T-helper 2 cell treated with Interferon-gamma antibody and Interleukin-4, amounts not matched to agents 5 μg/mL and 100 μg/mL, for 36 hours (primary cell): Measurements from ENCODE around the gene LRRN4.

Experiments used
- DNase-seq: peaks from one replicate; pipeline ENCODE4 v3.0.0; 2021; ENCODE audit warnings: low spot score
- H3K27ac Mint-ChIP-seq: one replicate; pipeline ENCODE4 v1.8.0; 2021; ENCODE audit warnings: mild to moderate bottlenecking, mixed read lengths
- H3K27me3 Mint-ChIP-seq: one replicate; pipeline ENCODE4 v1.8.0; 2021; ENCODE audit warnings: low read depth, mixed read lengths
- H3K36me3 Mint-ChIP-seq: one replicate; pipeline ENCODE4 v1.8.0; 2021; ENCODE audit warnings: low read depth, mixed read lengths
- H3K4me1 Mint-ChIP-seq: one replicate; pipeline ENCODE4 v1.8.0; 2021; ENCODE audit warnings: low read depth, mixed read lengths
- H3K4me3 Mint-ChIP-seq: one replicate; pipeline ENCODE4 v1.8.0; 2022; ENCODE audit warnings: mild to moderate bottlenecking, moderate library complexity, mixed read lengths
- H3K9me3 Mint-ChIP-seq: one replicate; pipeline ENCODE4 v1.8.0; 2021; ENCODE audit warnings: mixed read lengths

Gene LRRN4

GRCh38 chr20:6053064-6053775 lies 640 bp downstream of the LRRN4 start:
- peak overlapping the region; percentile 53 for H3K4me3 Mint-ChIP-seq

GRCh38 chr20:6051505-6051904 lies 2.4 kb downstream of the LRRN4 start:
- Mint-ChIP-seq H3K9me3 (no peaks in the 10 kb centered on the region), H3K27me3 (peaks cover 43% of the 10 kb centered on the region), H3K36me3 (no peaks in the 10 kb centered on the region), H3K27ac (no peak overlapping the region), H3K4me1 (no peaks in the 10 kb centered on the region), H3K4me3 (no peak overlapping the region)
- no peak for DNase-seq

More at GRCh38 chr20:6053064-6053775, 640 bp downstream of the LRRN4 start:
- H3K27ac Mint-ChIP-seq, result no peak overlapping the region
- peaks cover 46% of the 10 kb centered on the region for H3K27me3 Mint-ChIP-seq
- H3K9me3 Mint-ChIP-seq, result no peaks in the 10 kb centered on the region
- H3K36me3 Mint-ChIP-seq, result no peaks in the 10 kb centered on the region
- DNase-seq, result no peak
- no peaks in the 10 kb centered on the region for H3K4me1 Mint-ChIP-seq

- H3K4me3 Mint-ChIP-seq, result no peak overlapping the region
- peaks cover 29% of the 10 kb centered on the region for H3K27me3 Mint-ChIP-seq
- no peak for DNase-seq
- no peaks in the 10 kb centered on the region for H3K4me1 Mint-ChIP-seq
- H3K9me3 Mint-ChIP-seq, result no peaks in the 10 kb centered on the region
- no peak overlapping the region for H3K27ac Mint-ChIP-seq
- no peaks in the 10 kb centered on the region for H3K36me3 Mint-ChIP-seq
Observed at GRCh38 chr20:6048391-6048790, 5.5 kb downstream of the LRRN4 start.

GRCh38 chr20:6046432-6046831 lies 7.4 kb downstream of the LRRN4 start:
- DNase-seq, result no peak
- H3K4me1 Mint-ChIP-seq, result no peaks in the 10 kb centered on the region
- H3K4me3 Mint-ChIP-seq, result no peak overlapping the region
- H3K27me3 Mint-ChIP-seq, result peaks cover 16% of the 10 kb centered on the region
- no peaks in the 10 kb centered on the region for H3K9me3 Mint-ChIP-seq
- peaks cover 5% of the 10 kb centered on the region for H3K36me3 Mint-ChIP-seq
- no peak overlapping the region for H3K27ac Mint-ChIP-seq

- DNase-seq, result no peak
- Mint-ChIP-seq H3K4me1 (no peaks in the 10 kb centered on the region), H3K9me3 (no peaks in the 10 kb centered on the region), H3K36me3 (peaks cover 7% of the 10 kb centered on the region), H3K4me3 (no peak overlapping the region), H3K27ac (no peak overlapping the region), H3K27me3 (peaks cover 7% of the 10 kb centered on the region)
Observed at GRCh38 chr20:6045566-6045965, 8.3 kb downstream of the LRRN4 start.

- Mint-ChIP-seq H3K4me3 (no peak overlapping the region), H3K27me3 (no peaks in the 10 kb centered on the region), H3K9me3 (no peaks in the 10 kb centered on the region), H3K36me3 (peaks cover 14% of the 10 kb centered on the region), H3K4me1 (no peaks in the 10 kb centered on the region), H3K27ac (no peak overlapping the region)
- no peak for DNase-seq
Observed at GRCh38 chr20:6044115-6044514, 9.7 kb downstream of the LRRN4 start.

GRCh38 chr20:6041808-6042265 lies 12.0 kb downstream of the LRRN4 start:
- Mint-ChIP-seq H3K4me1 (no peaks in the 10 kb centered on the region), H3K27me3 (no peaks in the 10 kb centered on the region), H3K4me3 (no peak overlapping the region), H3K27ac (no peak overlapping the region), H3K9me3 (no peaks in the 10 kb centered on the region), H3K36me3 (peaks cover 16% of the 10 kb centered on the region)
- DNase-seq, result no peak

GRCh38 chr20:6040958-6041807 lies 12.7 kb downstream of the LRRN4 start:
- Mint-ChIP-seq H3K4me1 (no peaks in the 10 kb centered on the region), H3K27ac (no peak overlapping the region), H3K27me3 (no peaks in the 10 kb centered on the region), H3K9me3 (no peaks in the 10 kb centered on the region), H3K4me3 (no peak overlapping the region), H3K36me3 (peaks cover 17% of the 10 kb centered on the region)
- no peak for DNase-seq

- H3K4me1 Mint-ChIP-seq, result no peaks in the 10 kb centered on the region
- DNase-seq, result no peak
- H3K36me3 Mint-ChIP-seq, result peaks cover 17% of the 10 kb centered on the region
- H3K9me3 Mint-ChIP-seq, result no peaks in the 10 kb centered on the region
- no peak overlapping the region for H3K27ac Mint-ChIP-seq
- no peaks in the 10 kb centered on the region for H3K27me3 Mint-ChIP-seq
- no peak overlapping the region for H3K4me3 Mint-ChIP-seq
Observed at GRCh38 chr20:6040540-6040939, 13.3 kb downstream of the LRRN4 start.

- H3K4me3 Mint-ChIP-seq, result no peak overlapping the region
- H3K9me3 Mint-ChIP-seq, result no peaks in the 10 kb centered on the region
- no peak overlapping the region for H3K27ac Mint-ChIP-seq
- peaks cover 20% of the 10 kb centered on the region for H3K36me3 Mint-ChIP-seq
- peaks cover under 1% of the 10 kb centered on the region for H3K4me1 Mint-ChIP-seq
- H3K27me3 Mint-ChIP-seq, result no peaks in the 10 kb centered on the region
- no peak for DNase-seq
Observed at GRCh38 chr20:6039766-6040165, 14.1 kb downstream of the LRRN4 start.

GRCh38 chr20:6038256-6038655 lies 15.6 kb downstream of the LRRN4 start:
- Mint-ChIP-seq H3K27ac (no peak overlapping the region), H3K27me3 (no peaks in the 10 kb centered on the region), H3K9me3 (no peaks in the 10 kb centered on the region), H3K4me3 (no peak overlapping the region), H3K36me3 (peaks cover 34% of the 10 kb centered on the region), H3K4me1 (peaks cover 10% of the 10 kb centered on the region)
- no peak for DNase-seq

- H3K9me3 Mint-ChIP-seq, result no peaks in the 10 kb centered on the region
- DNase-seq, result no peak
- peaks cover 36% of the 10 kb centered on the region for H3K36me3 Mint-ChIP-seq
- H3K4me3 Mint-ChIP-seq, result no peak overlapping the region
- no peak overlapping the region for H3K27ac Mint-ChIP-seq
- peaks cover 10% of the 10 kb centered on the region for H3K4me1 Mint-ChIP-seq
- H3K27me3 Mint-ChIP-seq, result no peaks in the 10 kb centered on the region
Observed at GRCh38 chr20:6037082-6037481, 16.8 kb downstream of the LRRN4 start.

GRCh38 chr20:6036213-6036612 lies 17.6 kb downstream of the LRRN4 start:
- no peak overlapping the region for H3K4me3 Mint-ChIP-seq
- H3K27ac Mint-ChIP-seq, result no peak overlapping the region
- H3K36me3 Mint-ChIP-seq, result peaks cover 37% of the 10 kb centered on the region

GRCh38 chr20:6034134-6034969 lies 19.5 kb downstream of the LRRN4 start:
- H3K4me1 Mint-ChIP-seq, result peaks cover 13% of the 10 kb centered on the region
- no peaks in the 10 kb centered on the region for H3K9me3 Mint-ChIP-seq
- H3K36me3 Mint-ChIP-seq, result peaks cover 29% of the 10 kb centered on the region
- H3K27me3 Mint-ChIP-seq, result no peaks in the 10 kb centered on the region
- H3K27ac Mint-ChIP-seq, result peak overlapping the region; percentile 47
- no peak for DNase-seq
- no peak overlapping the region for H3K4me3 Mint-ChIP-seq

More at GRCh38 chr20:6036213-6036612, 17.6 kb downstream of the LRRN4 start:
- no peak for DNase-seq
- Mint-ChIP-seq H3K4me1 (peaks cover 10% of the 10 kb centered on the region), H3K9me3 (no peaks in the 10 kb centered on the region), H3K27me3 (no peaks in the 10 kb centered on the region)
